Measurements from ENCODE around the gene IL23R. TPM values are rescaled to one million over a fixed set of nuclear protein-coding genes. Genes with fewer than 3 reads are reported as not detected.

The IL23R gene
- polyA plus RNA-seq, 1 of the 3 experiments (the other 2 are of a cell fraction): not detected

- CTCF ChIA-PET: interaction anchor here (2.9 kb wide), 1 partner anchor 17 kb away, joined by 23 read pairs; no protein-coding TSS in a partner anchor
Measured at GRCh38 chr1:67230539-67230938, 64.3 kb downstream of the IL23R start.

GRCh38 chr1:67236277-67236676, 70.0 kb downstream of the IL23R start:
- H3K27me3 ChIP-seq (ENCODE audit: insufficient read depth): no peaks in the 10 kb centered on the region; the same call in 1 of the 2 replicates
- no peak for DNase-seq
- no peaks in the 10 kb centered on the region for H3K9me3 ChIP-seq
- peaks cover 4% of the 10 kb centered on the region for H3F3A ChIP-seq (replicated peaks; ENCODE audit: insufficient read depth)
- no peaks in the 10 kb centered on the region for H3K4me1 ChIP-seq (ENCODE audit: control insufficient read depth in 1 of 2, insufficient read depth in 2 of 2, low read depth in 1 of 2, low read length in 1 of 2)
- H3K27ac ChIP-seq (ENCODE audit: low read depth in 2 of 2, low read length in 1 of 2): no peak overlapping the region
- H3K4me3 ChIP-seq (ENCODE audit: low read depth in 2 of 2, low read length in 1 of 2): no peak overlapping the region
- H3K9me2 ChIP-seq: no peaks in the 10 kb centered on the region
- no peak overlapping the region for H3K4me2 ChIP-seq
- CTCF ChIA-PET: no interaction called here
- 18% methylated on average over 3 of the region's 3 CpGs for WGBS (ENCODE audit: low lambda C conversion rate)
- no peak overlapping the region for H3K9ac ChIP-seq
- no peaks in the 10 kb centered on the region for H3K36me3 ChIP-seq (replicated peaks in 1 of 2; ENCODE audit: control insufficient read depth in 1 of 2, insufficient read depth in 2 of 2, low read length in 1 of 2)
- no peak overlapping the region for H2AFZ ChIP-seq (ENCODE audit: low read depth)
- no peak for TF ChIP-seq TAF1 (IDR thresholded peaks at IDR 0.05; ENCODE audit: borderline replicate concordance, low read depth, low read length)
- no peak for TF ChIP-seq RCOR1 (IDR thresholded peaks at IDR 0.05; ENCODE audit: low read length)
- TF ChIP-seq JUND (IDR thresholded peaks at IDR 0.05): no peak
- TF ChIP-seq, protein P1, sequence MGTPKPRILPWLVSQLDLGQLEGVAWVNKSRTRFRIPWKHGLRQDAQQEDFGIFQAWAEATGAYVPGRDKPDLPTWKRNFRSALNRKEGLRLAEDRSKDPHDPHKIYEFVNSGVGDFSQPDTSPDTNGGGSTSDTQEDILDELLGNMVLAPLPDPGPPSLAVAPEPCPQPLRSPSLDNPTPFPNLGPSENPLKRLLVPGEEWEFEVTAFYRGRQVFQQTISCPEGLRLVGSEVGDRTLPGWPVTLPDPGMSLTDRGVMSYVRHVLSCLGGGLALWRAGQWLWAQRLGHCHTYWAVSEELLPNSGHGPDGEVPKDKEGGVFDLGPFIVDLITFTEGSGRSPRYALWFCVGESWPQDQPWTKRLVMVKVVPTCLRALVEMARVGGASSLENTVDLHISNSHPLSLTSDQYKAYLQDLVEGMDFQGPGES (IDR thresholded peaks at IDR 0.05; ENCODE audit: low read depth, low read length): no peak
- TF ChIP-seq SMC3 (IDR thresholded peaks at IDR 0.05; ENCODE audit: low read depth, low read length): no peak
- H3K79me2 ChIP-seq (ENCODE audit: insufficient read depth): no peaks in the 10 kb centered on the region
- H4K20me1 ChIP-seq (ENCODE audit: insufficient read depth): no peaks in the 10 kb centered on the region
- POLR2A ChIA-PET: no interaction called here

More at GRCh38 chr1:67230539-67230938, 64.3 kb downstream of the IL23R start:
- no peak overlapping the region for H2AFZ ChIP-seq (ENCODE audit: low read depth)
- no peaks in the 10 kb centered on the region for H3K9me3 ChIP-seq
- H3K4me2 ChIP-seq: no peak overlapping the region
- DNase-seq: no peak
- no peaks in the 10 kb centered on the region for H3K4me1 ChIP-seq (ENCODE audit: control insufficient read depth in 1 of 2, insufficient read depth in 2 of 2, low read depth in 1 of 2, low read length in 1 of 2)
- 58% methylated on average over 3 of the region's 3 CpGs for WGBS (ENCODE audit: low lambda C conversion rate)
- peaks cover 4% of the 10 kb centered on the region for H3F3A ChIP-seq (replicated peaks; ENCODE audit: insufficient read depth)
- no peak overlapping the region for H3K9ac ChIP-seq
- no peak overlapping the region for H3K27ac ChIP-seq (ENCODE audit: low read depth in 2 of 2, low read length in 1 of 2)
- no peaks in the 10 kb centered on the region for H3K36me3 ChIP-seq (replicated peaks in 1 of 2; ENCODE audit: control insufficient read depth in 1 of 2, insufficient read depth in 2 of 2, low read length in 1 of 2)
- POLR2A ChIA-PET: no interaction called here
- no peaks in the 10 kb centered on the region for H3K9me2 ChIP-seq
- H3K4me3 ChIP-seq (ENCODE audit: low read depth in 2 of 2, low read length in 1 of 2): no peak overlapping the region
- H3K27me3 ChIP-seq (ENCODE audit: insufficient read depth): no peaks in the 10 kb centered on the region; the same call in 1 of the 2 replicates
- TF ChIP-seq, protein P2, sequence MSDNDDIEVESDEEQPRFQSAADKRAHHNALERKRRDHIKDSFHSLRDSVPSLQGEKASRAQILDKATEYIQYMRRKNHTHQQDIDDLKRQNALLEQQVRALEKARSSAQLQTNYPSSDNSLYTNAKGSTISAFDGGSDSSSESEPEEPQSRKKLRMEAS (IDR thresholded peaks at IDR 0.05; ENCODE audit: low read depth): no peak
- TF ChIP-seq SMC3 (IDR thresholded peaks at IDR 0.05; ENCODE audit: low read depth, low read length): no peak
- no peak for TF ChIP-seq SIN3A (IDR thresholded peaks at IDR 0.05; ENCODE audit: borderline replicate concordance, low read depth, low read length)
- no peak for TF ChIP-seq FOXJ3 (CRISPR knock-in tag; IDR thresholded peaks at IDR 0.05)
- no peak for TF ChIP-seq MXI1 (IDR thresholded peaks at IDR 0.05; ENCODE audit: low read depth, low read length)
- no peak for TF ChIP-seq NFIC (IDR thresholded peaks at IDR 0.05; ENCODE audit: borderline replicate concordance)
- no peak for TF ChIP-seq RXRA (IDR thresholded peaks at IDR 0.05; ENCODE audit: borderline replicate concordance, low read depth)
- TF ChIP-seq, protein P3, sequence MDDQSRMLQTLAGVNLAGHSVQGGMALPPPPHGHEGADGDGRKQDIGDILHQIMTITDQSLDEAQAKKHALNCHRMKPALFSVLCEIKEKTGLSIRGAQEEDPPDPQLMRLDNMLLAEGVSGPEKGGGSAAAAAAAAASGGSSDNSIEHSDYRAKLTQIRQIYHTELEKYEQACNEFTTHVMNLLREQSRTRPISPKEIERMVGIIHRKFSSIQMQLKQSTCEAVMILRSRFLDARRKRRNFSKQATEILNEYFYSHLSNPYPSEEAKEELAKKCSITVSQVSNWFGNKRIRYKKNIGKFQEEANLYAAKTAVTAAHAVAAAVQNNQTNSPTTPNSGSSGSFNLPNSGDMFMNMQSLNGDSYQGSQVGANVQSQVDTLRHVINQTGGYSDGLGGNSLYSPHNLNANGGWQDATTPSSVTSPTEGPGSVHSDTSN (IDR thresholded peaks at IDR 0.05): no peak
- no peak for TF ChIP-seq TAF1 (IDR thresholded peaks at IDR 0.05; ENCODE audit: borderline replicate concordance, low read depth, low read length)
- TF ChIP-seq POLR2AphosphoS5 (IDR thresholded peaks at IDR 0.05; ENCODE audit: low read depth, low read length): no peak
- no peak for TF ChIP-seq EZH2phosphoT487 (IDR thresholded peaks at IDR 0.05; ENCODE audit: borderline replicate concordance, low read depth)
- no peaks in the 10 kb centered on the region for H4K20me1 ChIP-seq (ENCODE audit: insufficient read depth)
- H3K79me2 ChIP-seq (ENCODE audit: insufficient read depth): no peaks in the 10 kb centered on the region

Data from SK-N-SH (cell line).